Stimulated activated CD4-positive, alpha-beta T cell treated with anti-CD3 and anti-CD28 coated beads, Interleukin-12 subunit alpha, Interleukin-12 subunit beta, amount 100 ng/mL, for 24 hours (primary cell): ENCODE data around the gene ULK4.
"Not testable (repeated sequence)": the region's sequence is repeated elsewhere in the genome, so short reads cannot be mapped to it uniquely, and the experiment has no call there.

Experiments
- DNase-seq, 2 experiments: peaks; one replicate each; pipeline ENCODE4 v3.0.0-alpha.2; 2020; ENCODE audit warnings: low read depth in 2 of 2

Gene ULK4

DNA sequence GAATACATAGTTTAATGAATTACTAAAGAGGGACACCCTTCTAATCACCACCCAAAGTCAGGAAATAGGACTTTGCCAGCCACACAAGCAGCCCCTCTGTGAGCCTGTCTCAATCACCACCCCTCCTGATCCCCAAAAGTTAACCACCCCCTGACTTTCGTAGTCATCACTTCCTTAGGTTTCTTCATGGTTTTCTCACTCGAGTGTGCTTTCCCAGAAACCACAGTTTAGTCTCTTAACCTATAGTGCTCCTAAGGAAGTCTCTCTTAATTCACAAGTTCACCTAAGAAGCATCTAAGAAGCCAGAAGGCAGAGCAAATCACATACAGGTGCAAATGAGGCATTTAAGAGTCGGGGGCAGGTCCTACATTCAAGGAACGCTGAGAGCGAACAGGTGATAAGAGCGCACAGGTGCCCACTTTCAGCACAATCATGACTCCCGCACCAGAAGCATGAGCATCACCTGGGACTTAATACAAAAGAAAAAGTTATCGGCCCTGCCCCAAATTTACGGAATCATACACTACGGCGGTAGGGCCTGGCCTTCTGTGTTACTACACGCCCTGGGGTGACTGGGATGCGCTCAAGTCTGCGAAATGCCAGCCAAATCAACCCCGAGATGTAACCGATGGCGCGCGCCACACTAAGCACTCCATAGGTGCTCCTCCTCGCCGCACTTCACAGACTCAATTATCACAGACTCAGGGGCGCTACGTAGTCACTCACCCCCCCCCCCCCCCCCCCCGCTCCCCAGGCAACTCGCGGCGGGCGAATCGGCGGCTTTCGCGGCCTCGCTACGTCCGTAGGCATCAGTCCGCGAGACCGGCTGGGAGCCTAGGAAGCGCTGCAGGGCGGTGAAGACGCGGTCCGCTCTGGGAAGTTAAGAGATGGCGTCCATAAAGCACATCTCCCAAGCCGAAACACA is 815 bp downstream of the ULK4 start:
- peak; percentile 17 to 22 for DNase-seq

DNA sequence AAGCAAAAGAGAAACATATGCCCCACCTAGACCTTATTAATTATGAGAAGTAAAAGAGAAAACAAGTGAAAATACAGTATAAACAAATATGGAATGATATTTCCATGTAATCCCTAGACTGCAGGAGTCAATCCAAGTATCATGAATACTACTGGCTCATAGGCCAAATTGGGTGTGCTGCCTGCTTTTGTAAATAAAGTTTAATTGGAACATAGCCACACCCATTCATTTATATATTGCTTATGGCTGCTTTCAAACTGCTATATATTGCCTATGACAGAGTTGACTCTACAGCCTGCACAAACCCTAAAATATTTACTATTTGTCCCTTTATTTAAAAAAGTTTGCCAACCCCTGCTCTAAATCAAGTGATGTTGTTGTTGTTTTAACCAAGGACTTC is 5.3 kb downstream of the ULK4 start:
- no peak for DNase-seq

GRCh38 chr3:41955192-41955591 is 6.7 kb downstream of the ULK4 start:
- DNase-seq = no peak

DNA sequence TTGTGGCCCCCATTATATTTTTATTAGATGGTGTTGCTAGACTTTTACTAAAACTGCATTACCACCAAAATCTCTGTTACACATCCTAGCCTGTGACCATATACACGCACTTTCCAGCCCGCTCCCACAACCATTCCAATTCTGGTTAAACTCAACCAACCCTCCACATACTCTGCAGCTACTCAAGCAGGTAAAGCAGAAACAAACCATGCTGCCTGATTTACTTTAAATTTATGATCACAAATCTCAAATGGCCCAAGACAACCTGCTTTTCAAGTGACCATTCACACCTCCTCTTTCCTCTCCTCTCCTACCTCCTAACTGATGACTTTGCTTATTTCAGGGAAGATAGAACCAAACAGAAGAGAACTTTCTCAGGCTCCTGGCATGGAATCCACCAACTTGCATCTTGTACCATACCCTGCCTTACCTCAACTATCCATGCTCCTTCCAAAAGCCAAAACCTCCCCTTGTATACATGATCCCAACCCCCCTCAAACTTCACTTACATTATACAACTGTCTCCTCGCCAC is 18.5 kb downstream of the ULK4 start:
- no peak for DNase-seq

- DNase-seq = no peak
Measured at GRCh38 chr3:41940393-41940792, 21.5 kb downstream of the ULK4 start.

DNA sequence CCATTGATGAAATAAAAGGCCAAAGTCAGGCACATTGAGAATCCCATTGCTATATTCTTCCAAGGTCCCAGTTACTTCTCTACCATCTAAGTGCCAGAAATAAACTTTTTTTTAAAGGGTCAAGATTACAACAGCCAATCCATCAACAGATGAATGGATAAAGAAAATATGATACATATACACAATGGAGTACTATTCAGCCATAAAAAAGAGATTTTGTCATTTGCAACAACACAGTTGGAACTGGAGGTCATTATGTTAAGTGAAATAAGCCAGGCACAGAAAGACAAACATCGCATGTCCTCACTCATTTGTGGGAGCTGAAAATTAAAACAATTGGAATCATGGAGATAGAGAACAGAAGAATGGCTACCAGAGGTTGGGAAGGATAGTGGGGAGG is 25.5 kb downstream of the ULK4 start:
- DNase-seq = no peak

DNA sequence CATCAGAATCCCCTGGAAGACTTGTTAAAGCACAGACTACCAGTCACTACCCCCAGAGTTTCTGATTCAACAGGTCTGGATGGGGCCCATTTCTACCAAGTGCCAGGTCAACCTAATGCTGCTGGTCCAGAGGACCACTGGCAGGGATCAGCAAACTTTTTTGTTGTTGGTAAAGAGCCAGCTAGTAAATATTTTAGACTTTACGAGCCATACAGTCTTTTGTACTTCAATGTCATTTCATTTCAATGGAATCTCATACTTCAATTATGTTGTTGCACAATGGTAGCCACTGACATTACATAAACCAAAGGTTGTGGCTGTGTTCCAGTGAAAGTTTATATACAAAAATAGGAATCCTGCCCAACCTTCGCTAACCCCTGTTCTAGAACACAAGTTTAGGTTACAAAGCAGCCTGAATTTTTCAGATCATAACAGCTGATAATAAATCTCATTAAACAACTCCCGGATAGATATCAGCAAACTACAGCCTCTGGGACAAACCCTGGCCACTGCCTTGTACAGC is 28.7 kb downstream of the ULK4 start:
- DNase-seq = no peak

DNA sequence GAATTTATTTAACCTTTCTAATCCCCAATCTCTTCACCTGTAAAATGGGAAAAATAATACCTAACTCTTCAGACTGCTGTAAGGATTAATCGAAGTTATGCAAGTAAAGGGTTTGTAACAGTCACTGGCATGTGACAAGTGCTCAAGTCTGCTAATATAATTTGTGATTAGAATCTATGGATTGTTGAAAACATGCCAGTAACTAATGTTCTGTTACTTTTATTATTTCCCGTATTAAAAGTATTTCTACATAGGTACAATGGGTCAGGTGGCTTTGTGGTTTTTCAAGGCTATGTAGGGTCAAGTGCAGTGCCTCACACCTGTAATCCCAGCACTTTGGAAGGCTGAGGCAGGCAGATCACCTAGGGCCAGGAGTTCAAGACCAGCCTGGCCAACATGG is 29.4 kb downstream of the ULK4 start:
- DNase-seq = no peak

DNA sequence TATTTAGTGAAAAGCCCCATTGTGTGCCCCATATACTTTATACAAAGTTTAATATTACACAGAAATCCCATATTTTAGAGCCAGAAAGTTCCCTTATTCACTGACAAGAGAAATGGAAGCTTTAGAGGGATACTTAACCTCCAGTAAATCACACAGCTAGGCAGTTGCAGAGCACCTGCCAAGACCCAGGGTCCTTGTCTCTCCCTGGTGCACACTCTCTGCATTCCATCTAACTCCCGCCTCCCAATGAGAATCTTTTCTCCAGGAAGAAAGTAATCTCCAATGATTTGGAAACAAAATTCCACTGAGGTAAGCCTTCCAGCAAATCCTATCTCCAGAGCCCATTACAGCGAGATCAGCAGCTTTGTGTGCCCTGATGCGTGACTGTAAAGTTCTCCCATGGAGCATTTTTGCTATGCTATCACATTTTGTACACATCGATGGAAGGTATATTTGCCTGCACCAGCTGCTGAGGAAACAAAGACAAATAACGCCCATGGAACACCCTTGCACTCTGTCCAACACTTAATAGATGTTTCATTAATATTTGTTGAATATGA is 41.4 kb downstream of the ULK4 start:
- no peak for DNase-seq

DNA sequence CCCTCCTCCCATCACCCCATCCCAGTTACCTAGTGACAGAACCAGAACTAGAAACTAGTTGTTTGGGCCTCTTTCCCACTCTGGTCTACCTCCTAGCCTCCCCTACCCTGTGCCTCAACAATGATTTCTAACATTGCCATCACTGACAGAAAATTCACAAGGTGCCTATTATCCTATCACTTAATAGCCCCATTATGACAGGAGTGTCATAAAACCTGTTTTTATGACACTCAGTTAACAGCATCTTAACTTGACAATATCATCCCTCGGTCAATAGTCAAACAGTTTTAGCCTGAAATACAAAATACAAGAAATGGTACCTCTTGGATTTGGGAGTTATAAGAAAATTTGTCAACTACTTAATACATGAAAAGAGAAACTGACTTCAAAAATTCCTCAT is 46.5 kb downstream of the ULK4 start:
- no peak for DNase-seq

DNA sequence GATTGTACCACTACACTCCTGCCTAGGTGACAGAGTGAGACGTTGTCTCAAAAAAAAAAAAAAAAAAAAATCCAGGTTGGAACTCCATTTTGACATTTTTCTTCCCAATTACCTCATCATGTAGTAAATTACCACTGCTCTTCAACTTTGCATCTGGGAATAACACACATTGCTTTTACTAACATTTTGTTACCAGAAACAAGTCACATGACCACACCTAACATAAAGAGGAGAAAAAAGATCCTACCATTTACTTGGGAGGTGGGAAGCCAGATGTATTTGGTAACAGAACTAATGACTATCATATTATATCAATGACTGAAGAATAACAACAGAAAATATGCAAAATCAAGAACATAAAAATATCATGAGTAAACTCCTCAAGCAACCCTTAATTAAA is 49.6 kb downstream of the ULK4 start:
- no peak for DNase-seq

DNA sequence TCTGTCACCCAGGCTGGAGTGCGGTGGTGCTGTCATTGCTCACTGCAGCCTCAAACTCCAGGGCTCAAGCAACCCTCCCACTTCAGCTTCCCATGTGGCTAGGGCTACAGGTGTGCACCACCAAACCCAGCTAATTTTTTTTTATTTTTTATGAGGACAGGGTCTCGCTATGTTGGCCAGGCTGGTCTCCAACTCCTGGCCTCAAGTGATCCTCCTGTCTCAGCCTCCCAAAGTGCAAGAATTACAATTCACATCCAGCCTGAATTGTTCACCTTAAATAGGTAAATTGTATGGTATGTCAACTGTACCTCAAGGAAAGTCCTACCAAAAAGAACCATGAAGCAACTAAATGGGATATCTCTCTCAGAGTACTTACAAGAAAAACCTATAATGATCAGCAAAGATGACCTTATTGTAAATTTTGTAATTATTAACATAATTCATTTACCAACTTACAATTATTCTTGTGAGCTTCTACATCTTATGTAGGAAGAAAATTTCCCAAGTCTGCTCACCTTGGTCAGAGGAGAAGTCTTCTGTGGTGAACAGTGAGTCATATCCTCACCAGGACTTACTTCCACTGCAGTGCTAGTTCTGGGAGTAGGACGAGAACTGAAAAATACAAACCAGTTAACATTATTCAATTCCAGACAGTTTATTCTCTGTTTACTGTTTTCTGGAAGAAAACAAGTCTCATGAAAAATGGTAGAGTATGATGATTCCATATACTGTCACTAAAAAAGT is 54.4 kb downstream of the ULK4 start:
- DNase-seq = no peak

GRCh38 chr3:41900265-41900664 is 61.6 kb downstream of the ULK4 start:
- DNase-seq = no peak

DNA sequence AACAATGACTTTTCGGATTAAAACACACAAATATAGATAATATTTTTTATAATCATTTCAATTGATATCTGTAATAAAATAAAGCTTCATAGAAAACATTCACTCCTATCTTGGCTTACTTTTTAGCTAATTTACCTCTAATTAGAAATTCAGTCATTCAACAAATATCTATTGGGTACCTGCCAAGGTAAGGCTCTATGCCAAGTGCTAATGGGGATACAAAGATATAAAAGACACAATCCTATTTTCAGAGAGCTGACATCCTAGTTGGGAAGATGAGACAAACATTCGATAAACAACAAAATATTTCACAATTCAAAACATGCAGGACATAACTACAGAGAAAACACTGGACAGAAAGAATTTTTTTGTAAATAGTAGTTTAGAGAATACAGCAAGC is 63.3 kb downstream of the ULK4 start:
- no peak for DNase-seq

DNA sequence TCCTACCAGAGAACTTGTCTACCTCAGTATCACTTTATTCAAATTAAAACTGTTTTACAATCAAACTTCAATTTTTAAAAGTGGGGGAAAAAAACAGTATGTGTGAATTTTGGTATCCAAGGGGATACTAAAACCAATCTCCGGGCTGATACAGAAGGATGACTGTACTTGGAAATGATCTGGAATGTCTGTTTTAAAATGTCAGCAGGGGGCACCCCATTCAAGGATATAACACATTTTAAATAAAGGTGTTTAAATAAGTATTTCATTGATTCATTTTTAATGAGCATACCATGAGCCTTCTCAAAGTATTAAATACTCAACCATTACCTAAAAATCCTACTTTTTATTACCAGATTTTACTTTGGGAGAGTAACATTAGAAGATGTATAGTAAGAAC is 67.9 kb downstream of the ULK4 start:
- no peak for DNase-seq

GRCh38 chr3:41888368-41889076 is 73.4 kb downstream of the ULK4 start:
- no peak for DNase-seq

DNA sequence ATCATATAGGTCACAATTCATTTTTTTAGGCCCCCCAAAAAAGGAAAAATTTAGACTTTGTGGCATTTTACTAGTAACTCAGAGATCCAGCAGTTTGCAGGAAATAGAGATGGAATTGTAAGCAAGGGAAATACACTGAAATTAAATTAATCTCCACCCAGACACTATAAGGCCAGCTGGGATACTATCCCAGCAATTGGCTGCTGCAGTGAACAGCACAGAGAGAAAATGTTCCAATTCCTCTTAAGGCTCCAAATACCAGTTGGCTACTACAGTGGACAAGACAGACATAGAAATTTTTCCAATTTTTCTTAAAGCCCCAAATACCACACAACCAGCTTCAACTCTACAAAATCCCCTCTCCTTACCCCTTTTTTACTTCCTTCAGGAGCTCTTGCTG is 78.9 kb downstream of the ULK4 start:
- DNase-seq = no peak

DNA sequence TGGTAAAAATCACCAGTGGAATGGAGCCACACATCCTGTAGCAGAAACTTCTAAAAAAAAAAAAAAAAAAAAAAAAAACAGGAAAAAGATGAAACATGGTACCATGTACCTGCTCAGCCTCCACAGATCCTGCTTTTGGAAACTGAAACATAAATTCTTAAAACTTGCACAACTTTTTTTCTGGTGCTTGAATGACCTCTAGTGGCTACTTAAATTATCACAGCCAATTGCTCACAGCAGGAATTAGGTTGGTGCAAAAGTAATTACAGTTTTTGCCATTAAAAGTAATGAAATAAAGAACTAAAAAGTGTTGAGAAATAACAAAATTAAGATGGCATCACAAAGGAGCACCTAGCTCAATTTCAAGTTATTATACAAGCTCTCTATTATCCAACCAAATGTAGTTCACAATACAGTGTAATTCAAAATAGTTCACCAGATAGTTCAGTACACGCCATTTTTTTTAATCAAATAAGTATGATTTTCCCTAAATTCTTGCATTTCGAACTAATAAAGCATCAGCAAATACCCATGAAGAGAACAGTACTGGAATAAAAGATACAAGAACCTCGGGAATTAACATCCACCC is 80.6 kb downstream of the ULK4 start:
- DNase-seq = no peak

DNA sequence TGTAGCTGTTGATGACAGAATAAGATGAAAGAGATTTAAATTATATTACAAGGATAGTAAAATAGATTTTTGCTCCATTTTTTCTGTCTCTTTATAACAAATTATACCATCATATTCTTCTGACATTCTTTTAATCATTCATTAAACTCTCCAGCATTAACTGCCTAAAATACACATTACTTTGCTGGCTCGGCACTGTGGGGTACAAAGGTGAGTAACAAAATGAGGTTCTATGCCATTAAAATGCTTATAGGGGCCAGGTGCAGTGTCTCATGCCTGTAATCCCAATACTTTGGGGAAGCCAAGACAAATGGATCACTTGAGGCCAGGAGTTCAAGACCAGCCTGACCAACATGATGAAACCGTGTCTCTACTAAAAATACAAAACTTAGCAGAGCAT is 81.5 kb downstream of the ULK4 start:
- DNase-seq = no peak

GRCh38 chr3:41877741-41878140 is 84.2 kb downstream of the ULK4 start:
- not testable (repeated sequence) for DNase-seq

- no peak for DNase-seq
Measured at GRCh38 chr3:41874022-41874421, 87.9 kb downstream of the ULK4 start.
